G401.6 (cell line): ENCODE measurements around the gene HECTD3.
"Not testable (repeated sequence)": the region's sequence is repeated elsewhere in the genome, so short reads cannot be mapped to it uniquely, and the experiment has no call there.

Source experiments
- FAIRE-seq: peaks from 2 replicates; lab custom pipeline; 2012; peaks lifted over from hg19 to GRCh38; lab: Jason Lieb, UNC

The HECTD3 gene

GRCh38 chr1:45013551-45014209, 2.6 kb upstream of the HECTD3 start:
- FAIRE-seq: no peak

GRCh38 chr1:45012639-45013278, 1.6 kb upstream of the HECTD3 start:
- no peak for FAIRE-seq

DNA sequence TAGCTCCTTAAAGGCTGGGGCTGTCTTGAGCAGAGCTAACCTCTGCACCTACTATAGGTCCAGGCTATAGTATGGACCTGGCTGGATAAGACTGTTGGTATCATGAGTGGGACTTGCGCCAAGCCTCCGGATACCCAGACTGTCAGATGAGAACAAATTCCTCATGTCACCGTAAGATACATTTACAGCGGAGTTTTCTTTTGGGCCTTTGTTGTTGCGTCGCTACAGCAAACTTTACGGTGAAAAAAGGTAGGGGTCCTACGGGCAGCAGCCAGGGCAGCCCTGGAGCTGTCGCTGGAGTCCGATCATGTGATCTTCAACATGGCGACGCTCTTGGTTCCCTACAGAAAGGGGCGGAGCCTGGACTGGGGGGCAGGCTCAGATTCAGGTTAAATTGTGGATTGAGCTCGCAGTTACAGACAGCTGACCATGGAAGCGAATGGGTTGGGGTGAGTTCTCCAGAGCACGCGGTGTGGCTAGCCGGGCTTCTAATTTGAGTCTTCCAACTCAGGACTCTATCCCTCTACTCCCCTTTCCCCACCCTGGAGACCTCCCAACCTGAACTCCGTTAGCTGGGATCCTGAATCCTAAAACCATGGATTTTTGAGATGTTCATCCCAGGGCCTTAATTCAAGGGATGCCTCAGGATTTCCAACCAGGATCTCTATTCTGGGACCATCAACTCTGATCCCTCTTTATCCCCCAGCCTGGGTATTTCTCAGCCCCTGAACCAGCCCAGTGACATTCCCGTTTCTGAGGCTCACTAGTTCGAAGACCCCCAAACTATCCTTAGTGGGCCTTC, 914 bp upstream of the HECTD3 start, which contains the start of gene UROD:
Gene UROD (plus strand): TSS at position 418 of the 802 bp plus-strand sequence. CDS start 12 bp downstream, at position 430.
- peak; percentile 97 for FAIRE-seq

DNA sequence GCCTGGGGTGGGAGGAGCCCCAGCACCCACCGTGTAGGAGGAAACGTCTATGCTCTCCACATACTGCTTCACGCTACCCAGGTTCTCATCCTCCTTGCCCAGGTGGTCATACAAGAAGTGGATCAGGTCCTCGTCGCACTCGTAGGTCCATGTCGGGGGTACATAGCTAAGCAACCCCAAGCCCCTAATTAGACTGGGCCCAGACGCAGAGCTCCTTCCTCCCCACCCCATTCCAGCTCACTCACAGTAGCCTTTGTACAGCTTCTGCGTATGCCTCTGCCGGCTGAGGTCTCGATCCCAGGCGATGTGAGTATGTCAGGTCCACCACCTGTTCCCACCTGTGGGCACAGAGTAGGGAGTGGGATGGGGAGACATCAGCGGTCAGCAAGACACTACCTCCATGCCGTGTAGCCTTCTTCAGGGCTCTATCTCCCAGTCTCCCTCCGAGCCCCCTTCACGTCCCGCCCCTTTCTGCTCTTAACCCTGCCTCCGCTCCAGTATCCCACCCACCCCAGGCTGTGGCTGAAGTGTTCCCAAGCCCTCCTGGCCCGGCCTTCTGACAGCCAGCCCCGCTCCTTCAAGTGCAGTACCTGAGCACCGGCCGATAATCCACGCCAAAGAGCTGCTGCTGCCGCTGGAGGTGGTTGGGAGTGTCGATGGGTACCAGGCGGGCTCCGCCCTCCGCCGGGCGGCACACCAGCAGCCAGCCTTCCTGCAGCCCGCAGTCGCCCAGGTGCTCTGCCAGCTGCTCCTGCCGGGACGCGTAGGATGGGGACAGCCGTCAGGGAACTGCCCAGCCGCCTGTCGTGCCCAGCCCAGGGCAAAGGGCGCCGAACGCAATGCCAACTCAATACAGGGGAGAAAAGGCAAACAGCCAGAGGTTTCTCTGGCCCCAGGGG, 919 bp downstream of the HECTD3 start:
- no peak for FAIRE-seq

DNA sequence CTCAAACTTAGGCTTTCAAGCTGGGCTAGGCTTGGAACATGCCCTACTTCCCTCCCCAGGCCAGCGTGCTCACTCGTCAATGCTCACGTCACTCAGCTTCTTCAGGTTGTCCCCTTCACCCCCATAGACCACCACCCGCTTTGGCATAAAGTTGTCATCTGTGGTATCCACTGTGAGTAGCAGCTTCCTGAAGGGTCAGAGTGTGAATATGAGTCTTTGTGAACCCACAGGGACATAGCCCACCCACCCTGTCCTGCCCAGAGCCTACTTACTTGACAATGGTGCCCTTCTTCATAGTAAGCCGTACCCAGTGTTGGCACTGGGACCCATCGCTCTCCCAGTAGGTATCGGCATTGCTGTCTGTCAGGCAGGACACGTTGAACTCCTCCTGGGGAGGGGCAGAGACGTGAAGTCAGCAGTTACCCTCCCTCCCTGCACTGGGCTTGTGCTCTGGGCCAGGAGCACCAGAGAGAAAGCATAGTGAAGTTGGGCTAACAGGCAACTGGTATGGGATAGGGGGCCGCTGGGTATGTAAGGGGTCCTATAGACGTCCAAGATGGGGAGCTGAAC, 1.7 kb downstream of the HECTD3 start:
- FAIRE-seq: no peak

- FAIRE-seq: no peak
These were observed 2.6 kb downstream of the HECTD3 start for GRCh38 chr1:45008516-45008915.

DNA sequence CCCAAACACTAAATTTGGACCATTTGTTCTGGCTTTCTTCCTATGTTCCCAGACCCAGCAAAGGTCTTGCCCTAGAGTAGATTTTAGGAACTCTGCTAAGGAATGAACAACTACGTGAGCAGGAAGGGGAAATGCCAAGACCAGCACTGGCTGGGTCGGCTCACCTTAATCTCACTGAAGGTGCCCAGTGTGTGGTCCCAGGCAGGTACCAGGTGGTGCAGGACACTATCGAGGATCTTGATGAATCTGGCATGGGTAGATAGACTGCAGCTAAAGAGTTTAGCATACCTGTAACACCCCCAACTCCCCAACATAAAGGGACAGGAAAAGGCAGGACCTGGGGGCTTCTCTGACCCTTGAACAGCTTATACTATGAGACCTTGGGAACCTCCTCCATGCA, 3.0 kb downstream of the HECTD3 start:
- FAIRE-seq: no peak

DNA sequence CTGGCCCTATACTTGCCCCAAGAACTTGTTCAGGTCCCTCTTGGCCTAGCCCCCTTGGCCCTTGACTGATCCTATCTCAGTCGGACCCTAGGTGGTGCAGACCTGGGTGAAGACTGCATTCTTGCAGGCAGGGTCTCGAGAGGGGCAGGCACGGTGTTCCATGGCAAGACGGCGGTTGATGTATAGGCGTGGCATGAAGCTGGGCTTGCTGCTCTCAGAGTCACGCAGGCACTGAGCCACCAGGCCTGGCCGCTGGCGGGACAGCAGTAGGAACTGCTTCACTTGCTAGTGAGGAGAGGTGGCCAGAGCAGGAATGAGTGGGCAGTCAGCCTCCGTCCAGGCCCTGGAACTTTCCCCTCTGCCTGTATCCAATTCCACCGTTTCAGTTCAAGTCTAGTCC, 3.8 kb downstream of the HECTD3 start:
- FAIRE-seq: no peak

GRCh38 chr1:45005761-45006160, 5.4 kb downstream of the HECTD3 start:
- no peak for FAIRE-seq

GRCh38 chr1:45004281-45004920, 6.7 kb downstream of the HECTD3 start:
- FAIRE-seq: no peak

- FAIRE-seq: no peak
These were observed 7.4 kb downstream of the HECTD3 start for GRCh38 chr1:45003741-45004140.

GRCh38 chr1:45002650-45003645, 8.2 kb downstream of the HECTD3 start:
- no peak for FAIRE-seq

- not testable (repeated sequence) for FAIRE-seq
These were observed 9.5 kb downstream of the HECTD3 start for GRCh38 chr1:45001576-45001975.

DNA sequence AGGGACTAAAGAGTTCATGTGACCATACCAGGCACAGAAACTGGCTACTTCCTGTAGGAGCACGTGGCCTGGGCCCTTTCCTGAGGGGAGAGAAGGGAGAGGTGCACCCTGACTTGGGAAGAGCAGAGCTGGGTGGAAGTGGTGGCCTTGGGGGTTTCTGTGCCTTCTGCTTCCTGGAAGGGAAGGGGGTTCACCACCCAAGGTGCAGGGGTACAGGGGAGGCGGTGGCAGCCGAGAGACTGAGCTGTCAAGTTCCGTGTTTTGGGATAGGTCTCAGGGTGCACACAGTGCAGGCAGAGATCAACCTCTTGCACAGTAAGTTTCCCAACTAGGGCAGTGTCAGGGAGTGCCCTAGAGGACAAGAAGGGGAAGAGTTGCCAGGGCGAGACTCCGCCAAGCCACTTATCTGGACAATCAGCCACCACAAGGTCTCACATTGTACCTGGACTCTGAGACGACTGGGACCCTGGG, 10.1 kb downstream of the HECTD3 start:
- no peak for FAIRE-seq

GRCh38 chr1:44999232-44999631, 11.9 kb downstream of the HECTD3 start:
- FAIRE-seq: no peak

- FAIRE-seq: no peak
These were observed 15.5 kb downstream of the HECTD3 start for GRCh38 chr1:44995467-44996238.

DNA sequence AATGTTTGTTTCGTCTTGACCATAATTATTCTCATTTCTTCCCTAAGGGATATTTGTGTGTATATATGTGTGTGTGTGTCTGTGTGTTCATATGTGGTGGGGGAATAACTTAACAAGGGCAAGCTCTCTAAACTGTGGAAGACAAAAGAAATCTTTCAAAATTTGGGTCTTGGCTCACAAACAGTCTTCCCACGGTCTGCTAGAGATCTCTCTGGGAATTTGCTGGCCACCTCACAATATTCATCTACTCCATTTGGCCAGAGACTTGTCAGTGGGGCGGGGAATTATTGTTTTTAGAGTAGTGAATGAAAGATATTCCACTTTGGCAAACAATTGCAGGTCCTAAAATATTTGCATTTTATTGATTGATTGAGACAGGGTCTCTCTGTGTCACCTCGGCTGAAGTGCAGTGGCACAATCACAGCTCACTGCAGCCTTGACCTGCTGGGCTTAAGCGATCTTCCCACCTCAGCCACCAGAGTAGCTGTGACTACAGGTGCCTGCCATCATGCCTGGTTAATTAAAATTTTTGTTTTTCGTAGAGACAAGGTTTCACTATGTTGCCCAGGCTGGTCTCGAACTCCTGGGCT, 16.7 kb downstream of the HECTD3 start:
- no peak for FAIRE-seq

- no peak for FAIRE-seq
These were observed 22.5 kb downstream of the HECTD3 start for GRCh38 chr1:44988531-44989156.
